AG04450 (cell line): ENCODE measurements around the gene EHF. TPM values are rescaled to one million over a fixed set of nuclear protein-coding genes. Genes with fewer than 3 reads are reported as not detected.

Source experiments
- CTCF ChIA-PET: fragments of 300-600, 350-600 bp; formaldehyde crosslinking; extraction: SDS; loops from one replicate; lab custom pipeline; 2022; ENCODE audit warnings: antibody characterized with exemption, inconsistent platforms; lab: Charles Lee
- POLR2A ChIA-PET: fragments of 350-600 bp; formaldehyde crosslinking; extraction: SDS; loops from one replicate; lab custom pipeline; 2021; ENCODE audit warnings: antibody characterized with exemption, inconsistent platforms; lab: Yijun Ruan, JAX
- DNase-seq: peaks from one replicate; pipeline ENCODE4 v3.0.0-alpha.2; 2011; ENCODE audit warnings: low read depth, low spot score
- H3K27ac ChIP-seq: one replicate; pipeline ENCODE4 v1.5.1; 2012; ENCODE audit warnings: low read depth, low read length, control low read depth
- H3K27me3 ChIP-seq: one replicate; pipeline ENCODE4 v1.6.0; 2012; ENCODE audit warnings: low read length; ENCODE audit not compliant: control insufficient read depth, insufficient read depth
- H3K4me3 ChIP-seq: 2 replicates; pipeline ENCODE4 v1.5.1; 2011; ENCODE audit warnings: mild to moderate bottlenecking, low read depth, low read length, control low read depth
- H3K9me3 ChIP-seq: 2 replicates; pipeline ENCODE4 v1.5.1; 2012; ENCODE audit warnings: low read length; ENCODE audit not compliant: control insufficient read depth, insufficient read depth
- polyA plus RNA-seq: library from polyadenylated mRNA; depleted of rRNA; stranded (reverse); fragments of >200 nt; gene quantifications from 2 replicates; pipeline ENCODE4 v1.2.3, GENCODE V29; 2011
- TF ChIP-seq, protein P1 (sequence below): IDR thresholded peaks from 2 replicates; pipeline ENCODE4 v1.5.1; 2011; ENCODE audit warnings: low read depth, low read length, control low read depth, inconsistent platforms

The EHF gene
- polyA plus RNA-seq, 1 experiment, result 0.05 TPM

DNA sequence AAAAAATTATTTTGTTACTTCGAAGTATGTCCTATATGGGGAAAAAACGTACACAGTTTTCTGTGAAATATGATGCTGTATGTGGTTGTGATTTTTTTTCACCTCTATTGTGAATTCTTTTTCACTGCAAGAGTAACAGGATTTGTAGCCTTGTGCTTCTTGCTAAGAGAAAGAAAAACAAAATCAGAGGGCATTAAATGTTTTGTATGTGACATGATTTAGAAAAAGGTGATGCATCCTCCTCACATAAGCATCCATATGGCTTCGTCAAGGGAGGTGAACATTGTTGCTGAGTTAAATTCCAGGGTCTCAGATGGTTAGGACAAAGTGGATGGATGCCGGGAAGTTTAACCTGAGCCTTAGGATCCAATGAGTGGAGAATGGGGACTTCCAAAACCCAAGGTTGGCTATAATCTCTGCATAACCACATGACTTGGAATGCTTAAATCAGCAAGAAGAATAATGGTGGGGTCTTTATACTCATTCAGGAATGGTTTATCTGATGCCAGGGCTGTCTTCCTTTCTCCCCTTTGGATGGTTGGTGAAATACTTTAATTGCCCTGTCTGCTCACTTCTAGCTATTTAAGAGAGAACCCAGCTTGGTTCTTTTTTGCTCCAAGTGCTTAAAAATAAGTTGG is 38.3 kb downstream of the EHF start:
- Histone ChIP-seq H3K4me3 (no peak overlapping the region), H3K27ac (no peak overlapping the region), H3K27me3 (no peaks in the 10 kb centered on the region), H3K9me3 (no peaks in the 10 kb centered on the region)
- ChIA-PET POLR2A (interaction anchor here (0.6 kb wide), 1 partner anchor 320 kb away, joined by 3 read pairs; no protein-coding TSS in a partner anchor), CTCF (no interaction called here)
- TF ChIP-seq, protein P1, sequence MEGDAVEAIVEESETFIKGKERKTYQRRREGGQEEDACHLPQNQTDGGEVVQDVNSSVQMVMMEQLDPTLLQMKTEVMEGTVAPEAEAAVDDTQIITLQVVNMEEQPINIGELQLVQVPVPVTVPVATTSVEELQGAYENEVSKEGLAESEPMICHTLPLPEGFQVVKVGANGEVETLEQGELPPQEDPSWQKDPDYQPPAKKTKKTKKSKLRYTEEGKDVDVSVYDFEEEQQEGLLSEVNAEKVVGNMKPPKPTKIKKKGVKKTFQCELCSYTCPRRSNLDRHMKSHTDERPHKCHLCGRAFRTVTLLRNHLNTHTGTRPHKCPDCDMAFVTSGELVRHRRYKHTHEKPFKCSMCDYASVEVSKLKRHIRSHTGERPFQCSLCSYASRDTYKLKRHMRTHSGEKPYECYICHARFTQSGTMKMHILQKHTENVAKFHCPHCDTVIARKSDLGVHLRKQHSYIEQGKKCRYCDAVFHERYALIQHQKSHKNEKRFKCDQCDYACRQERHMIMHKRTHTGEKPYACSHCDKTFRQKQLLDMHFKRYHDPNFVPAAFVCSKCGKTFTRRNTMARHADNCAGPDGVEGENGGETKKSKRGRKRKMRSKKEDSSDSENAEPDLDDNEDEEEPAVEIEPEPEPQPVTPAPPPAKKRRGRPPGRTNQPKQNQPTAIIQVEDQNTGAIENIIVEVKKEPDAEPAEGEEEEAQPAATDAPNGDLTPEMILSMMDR, result no peak
- DNase-seq, result no peak

DNA sequence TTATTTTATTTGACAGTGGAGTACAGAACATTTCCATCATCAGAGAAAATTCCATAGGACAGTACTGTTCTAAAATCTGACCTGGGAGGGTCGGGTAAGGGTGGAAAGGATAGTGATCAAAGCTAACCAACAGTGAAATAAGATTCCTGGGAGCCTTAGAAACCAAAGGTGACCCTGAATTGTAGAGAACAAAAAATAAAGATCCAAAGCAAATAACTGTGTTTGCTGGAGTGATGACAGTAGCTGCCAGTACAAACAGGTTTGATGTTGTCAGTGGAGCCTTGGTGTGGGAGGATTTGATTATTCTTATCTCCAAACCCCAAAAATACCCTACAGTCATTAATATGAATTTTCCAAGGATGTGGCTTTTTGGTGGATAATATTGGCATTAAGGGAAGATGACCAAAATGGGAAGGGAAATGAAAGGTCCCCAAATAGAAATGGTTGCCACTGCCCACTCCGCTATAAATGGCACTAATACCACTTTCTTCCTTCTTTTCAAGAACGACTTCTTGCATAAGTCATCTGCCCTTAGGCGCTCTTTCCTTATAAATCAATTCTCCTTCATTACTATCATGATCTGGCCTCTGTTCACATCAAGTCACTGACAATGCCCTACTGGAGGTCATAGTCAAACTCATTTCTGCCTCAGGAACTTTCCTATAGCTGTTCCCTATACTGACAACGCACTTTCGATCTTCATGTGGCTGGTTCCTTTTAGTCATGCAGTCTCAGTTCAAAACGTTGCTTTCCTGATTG is 44.4 kb downstream of the EHF start:
- CTCF ChIA-PET, result no interaction called here
- POLR2A ChIA-PET, result no interaction called here
- DNase-seq, result no peak
- H3K27me3 ChIP-seq, result no peaks in the 10 kb centered on the region
- no peak overlapping the region for H3K27ac ChIP-seq
- no peaks in the 10 kb centered on the region for H3K9me3 ChIP-seq
- TF ChIP-seq, protein P1, result no peak
- no peak overlapping the region for H3K4me3 ChIP-seq

DNA sequence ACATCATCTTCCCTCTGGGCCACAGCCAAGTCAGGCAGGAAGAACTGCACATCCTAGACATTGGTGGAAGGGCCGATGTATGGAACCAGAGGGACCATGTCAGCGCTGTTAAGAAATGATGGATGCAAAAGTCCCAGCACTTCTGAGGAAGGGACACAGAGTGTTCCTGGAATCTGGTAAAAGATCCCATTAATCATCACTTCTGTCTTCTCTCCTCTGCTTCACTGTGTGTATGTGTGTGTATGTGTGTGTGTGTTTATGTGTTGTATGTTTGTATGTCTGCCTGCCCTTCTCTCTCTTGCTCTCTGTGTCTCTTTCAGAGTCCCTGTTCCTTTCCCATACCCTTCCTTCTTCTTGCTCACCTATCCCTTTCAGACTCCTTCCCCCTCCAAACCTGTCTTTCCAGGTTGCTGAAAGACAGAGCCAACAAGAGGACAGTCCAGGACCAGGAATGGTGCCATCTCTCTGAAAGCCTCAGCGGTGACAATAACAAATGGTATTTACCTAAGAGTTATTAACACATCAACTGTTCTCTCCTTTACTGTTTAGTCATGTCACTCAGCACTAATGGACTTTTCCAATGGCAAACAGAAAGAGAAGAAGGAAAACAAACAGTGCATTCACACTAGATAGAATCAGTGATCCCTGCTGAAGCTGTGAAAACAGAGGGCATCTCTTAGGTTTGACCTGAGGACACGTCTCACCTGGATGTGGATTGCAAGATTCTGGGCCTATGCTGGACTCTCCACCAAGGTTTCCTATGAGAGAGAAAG is 47.1 kb downstream of the EHF start:
- POLR2A ChIA-PET, result no interaction called here
- DNase-seq, result no peak
- Histone ChIP-seq H3K4me3 (no peak overlapping the region), H3K9me3 (no peaks in the 10 kb centered on the region), H3K27me3 (no peaks in the 10 kb centered on the region), H3K27ac (no peak overlapping the region)
- CTCF ChIA-PET, result no interaction called here
- TF ChIP-seq, protein P1, result no peak

DNA sequence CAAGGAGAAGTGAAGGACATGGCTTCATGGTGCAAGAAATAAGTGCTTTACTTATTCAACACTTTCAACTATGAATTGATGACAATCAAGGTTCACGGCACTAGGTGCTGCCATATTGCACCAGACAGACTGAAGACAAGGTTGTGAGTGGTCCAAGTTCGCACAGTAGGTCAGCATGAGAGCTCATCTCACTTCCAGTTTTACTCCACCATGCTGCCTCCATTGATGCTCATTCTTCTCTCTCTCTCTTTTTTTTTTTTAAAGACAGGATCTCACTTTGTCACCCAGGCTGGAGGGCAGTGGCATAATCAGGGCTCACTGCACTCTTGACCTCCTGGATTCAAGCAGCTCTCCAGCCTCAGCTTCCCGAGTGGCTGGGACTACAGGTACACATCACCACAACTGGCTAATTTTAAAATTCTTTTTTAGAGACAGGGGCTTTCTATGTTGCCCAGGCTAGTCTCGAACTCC is 47.7 kb downstream of the EHF start:
- no peak for DNase-seq
- no peak overlapping the region for H3K27ac ChIP-seq
- TF ChIP-seq, protein P1, result no peak
- H3K4me3 ChIP-seq, result no peak overlapping the region
- POLR2A ChIA-PET, result no interaction called here
- H3K9me3 ChIP-seq, result no peaks in the 10 kb centered on the region
- no peaks in the 10 kb centered on the region for H3K27me3 ChIP-seq
- CTCF ChIA-PET, result no interaction called here

- CTCF ChIA-PET, result no interaction called here
- H3K9me3 ChIP-seq, result no peaks in the 10 kb centered on the region
Observed at GRCh38 chr11:34669458-34669857, 48.6 kb downstream of the EHF start.

More at GRCh38 chr11:34669458-34669857, 48.6 kb downstream of the EHF start:
- H3K27ac ChIP-seq, result no peak overlapping the region
- H3K27me3 ChIP-seq, result no peaks in the 10 kb centered on the region
- TF ChIP-seq, protein P1, result no peak
- no peak for DNase-seq
- POLR2A ChIA-PET, result no interaction called here
- no peak overlapping the region for H3K4me3 ChIP-seq
